Measurements from ENCODE around the gene TRIML2.

Gene TRIML2

GRCh38 chr4:188121530-188121929 is 12.1 kb upstream of the TRIML2 start:
- no peak overlapping the region for H3K4me3 Mint-ChIP-seq
- no peaks in the 10 kb centered on the region for H3K36me3 Mint-ChIP-seq (ENCODE audit: low read depth)
- H3K9me3 Mint-ChIP-seq: peaks cover 27% of the 10 kb centered on the region
- no peak overlapping the region for H3K27ac Mint-ChIP-seq
- no peaks in the 10 kb centered on the region for H3K4me1 Mint-ChIP-seq
- H3K27me3 Mint-ChIP-seq: no peaks in the 10 kb centered on the region
- no peak for DNase-seq
- ATAC-seq: no peak

- ATAC-seq: no peak
- DNase-seq: no peak
- Mint-ChIP-seq H3K27ac (no peak overlapping the region), H3K4me1 (no peaks in the 10 kb centered on the region), H3K36me3 (ENCODE audit: low read depth) (no peaks in the 10 kb centered on the region), H3K9me3 (peaks cover 16% of the 10 kb centered on the region), H3K4me3 (no peak overlapping the region), H3K27me3 (no peaks in the 10 kb centered on the region)
Observed at GRCh38 chr4:188117631-188118324, 8.4 kb upstream of the TRIML2 start.

DNA sequence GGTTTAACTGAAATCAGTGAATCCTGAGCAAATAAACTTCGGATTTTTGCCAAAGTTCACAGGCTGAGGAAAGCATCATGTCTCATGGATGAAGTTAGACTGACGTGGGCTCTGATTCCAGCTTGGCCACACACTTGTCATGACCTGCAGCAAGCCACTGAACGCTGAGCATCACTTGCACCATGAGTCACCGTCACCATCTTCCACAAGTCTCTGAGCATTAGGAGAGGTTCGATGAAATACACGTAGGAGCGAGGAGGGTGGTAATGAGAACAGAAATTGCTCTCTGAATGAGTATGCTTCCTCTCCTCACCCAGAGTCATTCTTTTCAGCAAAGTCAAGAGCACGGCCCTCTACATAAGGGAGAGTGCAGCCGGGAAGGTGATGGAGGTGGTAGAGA is 3.8 kb upstream of the TRIML2 start:
- H3K36me3 Mint-ChIP-seq (ENCODE audit: low read depth): no peaks in the 10 kb centered on the region
- no peak overlapping the region for H3K27ac Mint-ChIP-seq
- no peak for ATAC-seq
- no peaks in the 10 kb centered on the region for H3K27me3 Mint-ChIP-seq
- no peak overlapping the region for H3K4me3 Mint-ChIP-seq
- DNase-seq: no peak
- no peaks in the 10 kb centered on the region for H3K4me1 Mint-ChIP-seq
- peaks cover 9% of the 10 kb centered on the region for H3K9me3 Mint-ChIP-seq

GRCh38 chr4:188111955-188112354 is 2.6 kb upstream of the TRIML2 start:
- Mint-ChIP-seq H3K4me3 (no peak overlapping the region), H3K36me3 (ENCODE audit: low read depth) (no peaks in the 10 kb centered on the region), H3K27ac (no peak overlapping the region), H3K9me3 (peaks cover 18% of the 10 kb centered on the region), H3K27me3 (no peaks in the 10 kb centered on the region), H3K4me1 (no peaks in the 10 kb centered on the region)
- no peak for DNase-seq
- ATAC-seq: no peak

DNA sequence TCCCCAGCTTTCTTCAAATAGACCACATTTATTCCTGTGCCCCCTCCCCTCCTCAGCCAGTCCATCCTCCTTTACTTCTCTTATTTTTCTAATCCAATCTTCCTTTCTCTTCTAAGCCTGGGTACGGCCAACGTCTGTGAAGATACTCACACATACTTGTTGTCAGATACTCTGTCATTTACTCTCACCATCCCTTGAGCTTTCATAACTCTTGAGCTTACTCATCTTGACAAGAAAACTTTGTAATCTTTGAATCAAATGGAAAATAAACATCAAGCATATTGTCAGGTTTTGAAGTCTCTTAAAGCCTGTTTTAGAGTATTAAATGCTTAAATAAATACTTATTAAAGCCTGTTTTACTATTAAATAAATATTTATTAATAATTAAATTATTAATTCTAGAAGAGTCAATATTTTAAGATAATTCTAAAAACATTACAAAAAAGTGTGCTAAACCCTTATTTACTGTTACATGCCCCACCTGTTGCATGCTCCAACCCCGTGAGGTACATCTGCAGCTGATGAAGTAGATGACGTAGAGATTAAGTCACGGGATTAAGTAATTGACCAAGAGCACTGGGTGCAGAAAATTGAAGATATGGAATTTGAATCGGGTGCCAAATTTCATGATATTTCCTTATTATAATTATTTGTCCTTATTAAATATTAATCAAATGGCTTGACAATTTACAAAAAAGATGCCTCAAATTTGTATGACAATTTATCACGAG is 1.5 kb upstream of the TRIML2 start:
- ATAC-seq: no peak
- Mint-ChIP-seq H3K4me3 (no peak overlapping the region), H3K4me1 (no peaks in the 10 kb centered on the region), H3K9me3 (peaks cover 18% of the 10 kb centered on the region), H3K27ac (no peak overlapping the region), H3K27me3 (no peaks in the 10 kb centered on the region), H3K36me3 (ENCODE audit: low read depth) (no peaks in the 10 kb centered on the region)
- no peak for DNase-seq

DNA sequence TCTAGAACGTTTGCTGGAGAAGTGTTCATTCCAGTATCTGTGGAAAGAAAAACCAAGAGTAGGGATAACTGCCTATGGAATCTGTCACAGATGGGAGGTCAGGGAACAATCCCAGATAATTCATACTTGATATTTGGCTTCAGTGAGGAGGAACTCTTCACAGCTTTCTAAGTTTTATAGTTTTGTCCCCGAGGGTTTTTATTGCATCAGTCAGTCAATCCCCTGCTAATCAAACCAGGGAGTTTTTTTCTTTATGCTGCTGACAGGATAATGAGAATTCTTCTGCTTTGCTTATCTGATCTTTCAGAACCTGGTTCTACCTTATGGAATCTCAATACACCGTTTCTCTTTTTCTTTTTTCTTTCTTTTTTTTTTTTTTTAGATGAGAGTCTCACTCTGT is 633 bp upstream of the TRIML2 start:
- Mint-ChIP-seq H3K9me3 (peaks cover 18% of the 10 kb centered on the region), H3K4me1 (no peaks in the 10 kb centered on the region), H3K27ac (no peak overlapping the region), H3K4me3 (no peak overlapping the region), H3K36me3 (ENCODE audit: low read depth) (no peaks in the 10 kb centered on the region), H3K27me3 (no peaks in the 10 kb centered on the region)
- ATAC-seq (no peak), DNase-seq (no peak)

GRCh38 chr4:188107931-188108843 is 1.2 kb downstream of the TRIML2 start:
- no peak overlapping the region for H3K4me3 Mint-ChIP-seq
- H3K36me3 Mint-ChIP-seq (ENCODE audit: low read depth): no peaks in the 10 kb centered on the region
- H3K9me3 Mint-ChIP-seq: peaks cover 23% of the 10 kb centered on the region
- H3K27me3 Mint-ChIP-seq: no peaks in the 10 kb centered on the region
- ATAC-seq: no peak
- H3K27ac Mint-ChIP-seq: no peak overlapping the region
- no peak for DNase-seq
- no peaks in the 10 kb centered on the region for H3K4me1 Mint-ChIP-seq

DNA sequence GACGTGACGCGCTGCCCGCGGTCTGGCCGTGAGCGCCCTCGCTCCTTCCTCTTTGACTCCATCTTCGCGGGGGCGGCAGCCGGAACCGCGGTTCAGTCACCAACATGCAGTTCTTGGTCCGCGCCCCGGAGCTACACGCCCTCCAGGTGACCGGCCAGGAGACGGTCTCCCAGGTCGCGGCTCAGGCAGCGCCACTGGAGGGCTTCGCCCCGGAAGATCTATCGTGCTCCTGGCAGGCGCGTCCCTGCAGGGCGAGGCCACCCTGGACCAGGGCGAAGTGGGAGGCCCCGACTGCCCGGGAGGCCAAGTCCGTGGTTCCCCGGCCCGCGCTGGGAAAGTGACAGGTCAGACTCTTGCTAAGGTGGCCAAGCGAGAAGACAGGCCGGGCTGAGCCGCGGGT is 2.9 kb downstream of the TRIML2 start:
- no peaks in the 10 kb centered on the region for H3K27me3 Mint-ChIP-seq
- ATAC-seq: no peak
- H3K9me3 Mint-ChIP-seq: peaks cover 23% of the 10 kb centered on the region
- DNase-seq: no peak
- no peaks in the 10 kb centered on the region for H3K4me1 Mint-ChIP-seq
- no peak overlapping the region for H3K4me3 Mint-ChIP-seq
- H3K27ac Mint-ChIP-seq: no peak overlapping the region
- no peaks in the 10 kb centered on the region for H3K36me3 Mint-ChIP-seq (ENCODE audit: low read depth)

DNA sequence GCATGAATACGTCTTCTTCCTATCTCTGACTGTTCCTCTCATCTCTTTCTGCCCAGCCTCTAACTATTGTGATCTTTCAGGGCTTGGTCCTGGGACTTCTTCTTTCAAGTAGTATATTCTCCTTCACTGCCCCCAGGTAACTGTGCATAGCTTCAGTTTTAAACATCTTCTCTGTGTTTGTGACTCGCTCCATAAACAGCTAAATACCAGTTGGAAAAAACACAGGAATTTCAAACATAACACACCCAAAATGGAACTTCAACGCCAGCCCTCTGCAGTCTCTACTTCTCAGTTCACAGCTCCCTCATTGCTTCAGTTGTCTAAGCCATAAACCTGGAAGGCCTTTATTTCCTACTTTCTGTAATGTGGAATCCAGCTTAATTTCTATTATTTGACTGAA is 16.6 kb downstream of the TRIML2 start:
- no peak overlapping the region for H3K4me3 Mint-ChIP-seq
- H3K27me3 Mint-ChIP-seq: no peaks in the 10 kb centered on the region
- H3K27ac Mint-ChIP-seq: no peak overlapping the region
- ATAC-seq (no peak), DNase-seq (no peak)
- H3K9me3 Mint-ChIP-seq: peaks cover 36% of the 10 kb centered on the region
- H3K36me3 Mint-ChIP-seq (ENCODE audit: low read depth): no peaks in the 10 kb centered on the region
- H3K4me1 Mint-ChIP-seq: no peaks in the 10 kb centered on the region

DNA sequence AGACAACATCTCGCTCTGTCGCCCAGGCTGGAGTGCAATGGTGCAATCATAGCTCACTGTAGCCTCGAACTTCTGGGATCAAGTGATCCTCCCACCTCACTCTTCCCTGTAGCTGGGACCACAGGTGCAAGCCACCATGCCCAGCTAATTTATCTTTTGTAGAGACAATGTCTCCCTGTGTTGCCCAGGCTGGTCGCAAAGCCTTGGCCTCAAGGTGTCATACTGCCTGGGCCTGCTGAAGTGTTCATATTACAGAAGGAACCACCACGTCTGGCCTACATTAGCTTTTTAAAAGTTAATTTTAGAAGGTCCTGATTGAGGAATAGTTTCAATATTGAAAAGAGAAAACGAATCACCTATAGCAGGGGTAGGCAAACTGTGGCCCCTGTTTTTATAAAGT is 22.5 kb downstream of the TRIML2 start:
- Mint-ChIP-seq H3K36me3 (ENCODE audit: low read depth) (no peaks in the 10 kb centered on the region), H3K4me3 (no peak overlapping the region), H3K27me3 (no peaks in the 10 kb centered on the region), H3K4me1 (no peaks in the 10 kb centered on the region), H3K27ac (no peak overlapping the region), H3K9me3 (peaks cover 25% of the 10 kb centered on the region)
- DNase-seq (no peak), ATAC-seq (no peak)

- ATAC-seq (no peak), DNase-seq (no peak)
- Mint-ChIP-seq H3K9me3 (peaks cover 20% of the 10 kb centered on the region), H3K4me3 (no peak overlapping the region), H3K4me1 (no peaks in the 10 kb centered on the region), H3K27me3 (no peaks in the 10 kb centered on the region), H3K27ac (no peak overlapping the region), H3K36me3 (ENCODE audit: low read depth) (no peaks in the 10 kb centered on the region)
Observed at GRCh38 chr4:188082796-188083195, 26.6 kb downstream of the TRIML2 start.

DNA sequence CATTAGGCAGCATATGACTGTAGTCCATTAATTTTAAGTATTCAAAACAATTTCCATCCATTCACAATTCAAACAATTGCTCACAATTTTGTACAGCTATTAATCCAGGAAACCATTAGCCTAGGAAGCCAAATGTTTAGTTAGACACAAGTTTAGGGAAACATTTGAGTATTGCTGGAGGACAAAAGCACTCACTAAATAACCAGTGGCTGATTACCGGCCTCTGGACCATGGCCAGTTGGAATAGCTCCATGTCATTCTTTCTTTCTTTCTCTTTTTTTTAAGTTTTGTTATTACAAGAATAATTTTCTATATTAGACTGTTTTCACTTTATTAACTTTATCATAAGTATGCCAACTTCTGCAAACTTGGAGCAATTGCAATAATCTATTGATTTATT is 31.3 kb downstream of the TRIML2 start:
- Mint-ChIP-seq H3K4me1 (no peaks in the 10 kb centered on the region), H3K9me3 (peaks cover 12% of the 10 kb centered on the region), H3K36me3 (ENCODE audit: low read depth) (no peaks in the 10 kb centered on the region), H3K27me3 (no peaks in the 10 kb centered on the region), H3K27ac (no peak overlapping the region), H3K4me3 (no peak overlapping the region)
- ATAC-seq (no peak), DNase-seq (no peak)

DNA sequence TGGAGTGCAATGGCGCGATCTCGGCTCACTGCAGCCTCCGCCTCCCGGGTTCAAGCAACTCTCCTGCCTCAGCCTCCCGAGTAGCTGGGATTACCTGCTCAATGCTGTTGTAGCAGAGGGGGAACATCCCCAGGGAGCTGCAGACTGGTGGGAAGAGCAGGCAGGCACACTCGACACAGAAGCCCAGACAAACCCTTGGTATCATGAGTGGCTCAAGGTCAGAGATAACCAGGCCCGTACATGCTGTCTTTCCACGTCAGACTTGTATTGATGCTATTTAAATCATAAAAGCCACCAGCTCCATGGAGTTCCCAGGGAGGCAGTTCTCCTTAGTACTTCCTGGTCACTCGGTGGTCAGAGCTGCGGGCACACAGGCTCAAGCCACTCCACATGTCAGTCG is 33.2 kb downstream of the TRIML2 start:
- DNase-seq (no peak), ATAC-seq (no peak)
- Mint-ChIP-seq H3K36me3 (ENCODE audit: low read depth) (no peaks in the 10 kb centered on the region), H3K9me3 (peaks cover 9% of the 10 kb centered on the region), H3K27me3 (no peaks in the 10 kb centered on the region), H3K4me1 (no peaks in the 10 kb centered on the region), H3K4me3 (no peak overlapping the region), H3K27ac (no peak overlapping the region)

DNA sequence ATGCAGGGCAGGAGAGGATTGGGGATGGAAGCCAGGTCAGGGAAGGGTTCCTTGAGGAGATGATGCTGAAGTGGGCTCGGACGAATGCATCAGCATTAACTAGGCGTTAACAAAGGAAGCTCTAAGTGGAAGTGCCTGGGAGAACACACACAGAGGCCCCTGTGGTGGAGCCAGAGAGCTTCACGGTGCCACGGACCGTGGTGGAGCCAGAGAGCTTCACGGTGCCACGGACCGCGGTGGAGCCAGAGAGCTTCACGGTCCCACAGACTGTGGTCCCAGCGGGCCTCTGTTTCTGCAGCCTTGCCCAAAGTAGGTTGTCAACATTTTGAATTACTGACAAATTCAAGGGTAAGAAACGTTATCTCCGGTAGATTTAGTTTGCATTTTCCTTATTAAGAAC is 48.3 kb downstream of the TRIML2 start:
- DNase-seq (no peak), ATAC-seq (no peak)
- H3K4me1 Mint-ChIP-seq: no peaks in the 10 kb centered on the region
- H3K27me3 Mint-ChIP-seq: no peaks in the 10 kb centered on the region
- H3K27ac Mint-ChIP-seq: no peak overlapping the region
- peaks cover 11% of the 10 kb centered on the region for H3K9me3 Mint-ChIP-seq
- H3K36me3 Mint-ChIP-seq (ENCODE audit: low read depth): no peaks in the 10 kb centered on the region
- no peak overlapping the region for H3K4me3 Mint-ChIP-seq

DNA sequence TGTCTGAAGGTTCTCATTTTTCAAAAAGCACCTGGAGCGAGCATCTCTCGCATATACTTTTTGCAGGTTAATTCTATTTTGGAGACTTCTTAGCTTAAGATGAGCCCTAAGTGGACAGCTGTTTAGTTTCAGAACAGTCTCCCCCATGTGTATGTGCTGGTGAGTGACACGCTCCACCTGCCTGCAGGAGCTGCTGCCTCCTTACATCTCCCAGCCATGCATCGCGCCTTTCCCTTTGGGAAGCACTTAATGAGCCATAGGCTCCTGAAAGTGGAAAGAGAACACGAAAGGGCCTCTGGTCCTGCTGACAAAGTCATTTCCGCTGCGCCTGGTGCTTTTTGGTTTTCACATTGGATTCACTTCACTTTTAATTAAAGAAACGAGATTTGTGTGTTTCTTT is 56.1 kb downstream of the TRIML2 start:
- ATAC-seq (no peak), DNase-seq (no peak)
- H3K9me3 Mint-ChIP-seq: peaks cover 24% of the 10 kb centered on the region
- no peak overlapping the region for H3K27ac Mint-ChIP-seq
- no peak overlapping the region for H3K4me3 Mint-ChIP-seq
- no peaks in the 10 kb centered on the region for H3K36me3 Mint-ChIP-seq (ENCODE audit: low read depth)
- H3K4me1 Mint-ChIP-seq: no peaks in the 10 kb centered on the region
- H3K27me3 Mint-ChIP-seq: no peaks in the 10 kb centered on the region

Measured in activated naive CD8-positive, alpha-beta T cell treated with anti-CD3 and anti-CD28 coated beads, Interleukin-2, amount 50 U/mL, for 24 hours (primary cell).